ENCODE results near the gene ADAMTSL3.
"Not testable (repeated sequence)": the region's sequence is repeated elsewhere in the genome, so short reads cannot be mapped to it uniquely, and the experiment has no call there.

- TF ChIP-seq, protein P1, sequence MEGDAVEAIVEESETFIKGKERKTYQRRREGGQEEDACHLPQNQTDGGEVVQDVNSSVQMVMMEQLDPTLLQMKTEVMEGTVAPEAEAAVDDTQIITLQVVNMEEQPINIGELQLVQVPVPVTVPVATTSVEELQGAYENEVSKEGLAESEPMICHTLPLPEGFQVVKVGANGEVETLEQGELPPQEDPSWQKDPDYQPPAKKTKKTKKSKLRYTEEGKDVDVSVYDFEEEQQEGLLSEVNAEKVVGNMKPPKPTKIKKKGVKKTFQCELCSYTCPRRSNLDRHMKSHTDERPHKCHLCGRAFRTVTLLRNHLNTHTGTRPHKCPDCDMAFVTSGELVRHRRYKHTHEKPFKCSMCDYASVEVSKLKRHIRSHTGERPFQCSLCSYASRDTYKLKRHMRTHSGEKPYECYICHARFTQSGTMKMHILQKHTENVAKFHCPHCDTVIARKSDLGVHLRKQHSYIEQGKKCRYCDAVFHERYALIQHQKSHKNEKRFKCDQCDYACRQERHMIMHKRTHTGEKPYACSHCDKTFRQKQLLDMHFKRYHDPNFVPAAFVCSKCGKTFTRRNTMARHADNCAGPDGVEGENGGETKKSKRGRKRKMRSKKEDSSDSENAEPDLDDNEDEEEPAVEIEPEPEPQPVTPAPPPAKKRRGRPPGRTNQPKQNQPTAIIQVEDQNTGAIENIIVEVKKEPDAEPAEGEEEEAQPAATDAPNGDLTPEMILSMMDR (IDR thresholded peaks at IDR 0.05; ENCODE audit: control extremely low read depth in 1 of 3, insufficient read depth in 1 of 3, low read depth in 1 of 3, low read length in 3 of 3), result not testable (repeated sequence)
- TF ChIP-seq RFX5 (IDR thresholded peaks at IDR 0.05; ENCODE audit: borderline replicate concordance, low read depth, low read length); CEBPB (IDR thresholded peaks at IDR 0.05; ENCODE audit: low read depth, low read length); EZH2 (IDR thresholded peaks at IDR 0.05; ENCODE audit: low read depth, low read length, severe bottlenecking); YY1 (IDR thresholded peaks at IDR 0.05; ENCODE audit: low read depth, low read length); POLR2AphosphoS5 (IDR thresholded peaks at IDR 0.05; ENCODE audit: low read depth, low read length); EP300 (IDR thresholded peaks at IDR 0.05; ENCODE audit: borderline replicate concordance in 1 of 2, low read depth in 2 of 2, low read length in 2 of 2); SIX5 (IDR thresholded peaks at IDR 0.05; ENCODE audit: low read depth, low read length); TEAD4 (IDR thresholded peaks at IDR 0.05; ENCODE audit: low read depth, low read length); POLR2A (IDR thresholded peaks at IDR 0.05; ENCODE audit: control extremely low read depth in 1 of 2, low read depth in 2 of 2, low read length in 2 of 2): not testable (repeated sequence)
These were observed 397.2 kb downstream of the ADAMTSL3 start for GRCh38 chr15:84051146-84051545.
